Measurements from ENCODE around the gene SYCE1.
A peak's percentile ranks its signal among the peaks of the same experiment; 100 is the strongest.
"Not testable (repeated sequence)": the region's sequence is repeated elsewhere in the genome, so short reads cannot be mapped to it uniquely, and the experiment has no call there.

Gene SYCE1

GRCh38 chr10:133565441-133566294 is at the start of gene SYCE1:
TSS of gene SYCE1 (minus strand) at chr10:133565583. CDS start at chr10:133565529, 54 bp downstream.
- DNase-seq: no peak

GRCh38 chr10:133614830-133615580 is 49.6 kb upstream of the SYCE1 start:
- no peak for DNase-seq

GRCh38 chr10:133613699-133614098 is 48.3 kb upstream of the SYCE1 start:
- no peak for DNase-seq

GRCh38 chr10:133611079-133611478 is 45.7 kb upstream of the SYCE1 start:
- no peak for DNase-seq

- peak; percentile 11 for DNase-seq
Observed at GRCh38 chr10:133608855-133609254, 43.5 kb upstream of the SYCE1 start.

GRCh38 chr10:133603434-133603833 is 38.1 kb upstream of the SYCE1 start:
- not testable (repeated sequence) for DNase-seq

GRCh38 chr10:133600657-133601056 is 35.3 kb upstream of the SYCE1 start:
- no peak for DNase-seq

- DNase-seq: not testable (repeated sequence)
Observed at GRCh38 chr10:133599869-133600268, 34.5 kb upstream of the SYCE1 start.

- DNase-seq: no peak
Observed at GRCh38 chr10:133592716-133593115, 27.3 kb upstream of the SYCE1 start.

- no peak for DNase-seq
Observed at GRCh38 chr10:133590970-133591359, 25.6 kb upstream of the SYCE1 start.

- no peak for DNase-seq
Observed at GRCh38 chr10:133590226-133590969, 25.0 kb upstream of the SYCE1 start.

- DNase-seq: not testable (repeated sequence)
Observed at GRCh38 chr10:133577037-133577436, 11.7 kb upstream of the SYCE1 start.

- not testable (repeated sequence) for DNase-seq
Observed at GRCh38 chr10:133573460-133573859, 8.1 kb upstream of the SYCE1 start.

GRCh38 chr10:133572055-133572454 is 6.7 kb upstream of the SYCE1 start:
- not testable (repeated sequence) for DNase-seq

- not testable (repeated sequence) for DNase-seq
Observed at GRCh38 chr10:133569801-133570200, 4.4 kb upstream of the SYCE1 start.

- not testable (repeated sequence) for DNase-seq
Observed at GRCh38 chr10:133568831-133569527, 3.6 kb upstream of the SYCE1 start.

- no peak for DNase-seq
Observed at GRCh38 chr10:133568287-133568614, 2.9 kb upstream of the SYCE1 start.

GRCh38 chr10:133567609-133568286 is 2.4 kb upstream of the SYCE1 start:
- DNase-seq: no peak

GRCh38 chr10:133567119-133567518 is 1.7 kb upstream of the SYCE1 start:
- DNase-seq: no peak

GRCh38 chr10:133564816-133565215 is 567 bp downstream of the SYCE1 start:
- no peak for DNase-seq

GRCh38 chr10:133559216-133559615 is 6.2 kb downstream of the SYCE1 start:
- no peak for DNase-seq

GRCh38 chr10:133557381-133557780 is 8.0 kb downstream of the SYCE1 start:
- DNase-seq: no peak
